Fibroblast of villous mesenchyme (primary cell): ENCODE results near the gene MACROD1. TPM values are rescaled to one million over a fixed set of nuclear protein-coding genes. Genes with fewer than 3 reads are reported as not detected.

ENCODE experiments used
- DNase-seq: peaks from one replicate; pipeline ENCODE4 v3.0.0-alpha.2; 2010; ENCODE audit warnings: low read depth
- H3K4me3 ChIP-seq: 2 replicates; pipeline ENCODE4 v1.5.1; 2011; ENCODE audit warnings: low read depth, mild to moderate bottlenecking, low read length
- CTCF ChIP-seq: IDR thresholded peaks from 2 replicates; pipeline ENCODE4 v1.5.1; 2012; ENCODE audit warnings: low read depth, mild to moderate bottlenecking, low read length; ENCODE audit not compliant: insufficient read depth
- total RNA-seq: library from RNA; depleted of rRNA; stranded (reverse); fragments of >200 nt; gene quantifications from 2 replicates; pipeline ENCODE4 v1.2.3, GENCODE V29; 2012

MACROD1 gene
- total RNA-seq, 1 donor = 8.6 TPM

GRCh38 chr11:64178203-64178602 is 12.3 kb upstream of the MACROD1 start:
- no peak for TF ChIP-seq CTCF
- H3K4me3 ChIP-seq = no peak overlapping the region
- no peak for DNase-seq

GRCh38 chr11:64176751-64177150 is 10.8 kb upstream of the MACROD1 start:
- DNase-seq = no peak
- H3K4me3 ChIP-seq = no peak overlapping the region
- no peak for TF ChIP-seq CTCF

- DNase-seq = no peak
- TF ChIP-seq CTCF = no peak
- H3K4me3 ChIP-seq = no peak overlapping the region
Measured at GRCh38 chr11:64173616-64174355, 7.9 kb upstream of the MACROD1 start.

GRCh38 chr11:64170419-64170818 is 4.5 kb upstream of the MACROD1 start:
- TF ChIP-seq CTCF = no peak
- DNase-seq = no peak
- H3K4me3 ChIP-seq = no peak overlapping the region

GRCh38 chr11:64165481-64165841 is 452 bp downstream of the MACROD1 start:
- no peak for TF ChIP-seq CTCF

GRCh38 chr11:64164392-64165312 is 1.3 kb downstream of the MACROD1 start:
- TF ChIP-seq CTCF = no peak
- DNase-seq = no peak
- H3K4me3 ChIP-seq = peak overlapping the region; percentile 70

More at GRCh38 chr11:64165481-64165841, 452 bp downstream of the MACROD1 start:
- peak overlapping the region; percentile 70 for H3K4me3 ChIP-seq
- no peak for DNase-seq
